ENCODE results near the gene HBA2. TPM values are rescaled to one million over a fixed set of nuclear protein-coding genes. Genes with fewer than 3 reads are reported as not detected.

The HBA2 gene
- total and polyA plus RNA-seq, 2 of the 4 experiments (the other 2 are of a cell fraction) = not detected

DNA sequence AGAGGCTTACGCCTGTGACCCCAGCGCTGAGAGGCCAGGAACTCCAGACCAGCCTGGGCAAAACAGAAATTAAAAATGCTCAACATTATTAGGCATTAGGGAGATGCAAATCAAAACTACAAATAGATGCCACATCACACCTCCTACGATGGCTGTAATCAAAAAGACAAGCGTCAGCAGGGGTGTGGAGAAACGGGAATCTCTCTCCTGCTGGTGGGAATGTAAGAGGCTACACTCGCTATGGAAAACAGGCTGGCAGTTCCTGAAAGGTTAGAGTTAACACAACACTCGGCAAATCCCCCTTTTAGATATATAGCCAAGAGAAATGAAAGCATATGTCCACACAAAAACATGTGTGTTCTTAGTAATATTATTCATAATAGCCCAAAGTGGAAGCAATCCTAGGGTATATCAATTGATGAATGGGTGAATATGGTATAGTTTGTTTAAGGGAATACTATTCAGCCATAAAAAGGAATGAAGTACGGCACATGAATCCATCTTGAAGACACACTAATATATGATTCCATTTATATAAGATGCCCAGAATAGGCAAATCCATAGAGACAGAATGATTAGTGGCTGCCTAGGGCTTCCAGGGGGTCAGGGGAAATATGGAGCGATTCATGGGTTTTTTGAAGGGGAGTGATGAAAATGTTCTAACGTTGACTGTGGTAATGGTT, 32.4 kb upstream of the HBA2 start:
- Histone ChIP-seq H3K9ac (ENCODE audit: low read depth, low read length) (no peak overlapping the region), H3K18ac (ENCODE audit: low read depth, low read length) (no peak overlapping the region), H4K20me1 (ENCODE audit: insufficient read depth, low read length) (no peaks in the 10 kb centered on the region), H3K79me1 (ENCODE audit: low read depth in 1 of 2, low read length in 2 of 2) (peaks cover 5 to 16% of the 10 kb centered on the region in 2 experiments), H2BK15ac (ENCODE audit: low read depth, low read length) (no peak overlapping the region), H3K9me3 (ENCODE audit: control insufficient read depth, insufficient read depth, low read length) (no peaks in the 10 kb centered on the region), H2AFZ (replicated peaks; ENCODE audit: low read length, poor library complexity) (no peak overlapping the region), H3K4me1 (ENCODE audit: control insufficient read depth, insufficient read depth, low read length) (peaks cover 4% of the 10 kb centered on the region; the same call in 1 of the 2 replicates), H3K27ac (ENCODE audit: insufficient read depth, low read length) (no peak overlapping the region), H3K4ac (ENCODE audit: low read depth, low read length) (no peak overlapping the region), H4K5ac (ENCODE audit: low read depth, low read length) (no peak overlapping the region), H4K8ac (ENCODE audit: low read depth in 2 of 2, low read length in 2 of 2) (no peak overlapping the region), H2BK5ac (ENCODE audit: low read depth, low read length, poor library complexity, severe bottlenecking) (no peak overlapping the region), H2AK5ac (ENCODE audit: low read depth, low read length) (no peak overlapping the region), H3K9me1 (ENCODE audit: insufficient read depth, low read length) (peaks cover 4% of the 10 kb centered on the region; the same call in 1 of the 2 replicates), H2AK9ac (replicated peaks; ENCODE audit: low read depth, low read length, poor library complexity) (no peak overlapping the region), H4K91ac (ENCODE audit: insufficient read depth, low read depth, low read length) (no peak overlapping the region), H3K27me3 (ENCODE audit: control insufficient read depth, insufficient read depth, low read length) (no peaks in the 10 kb centered on the region), H3K36me3 (ENCODE audit: control insufficient read depth, insufficient read depth, low read length) (no peaks in the 10 kb centered on the region), H2BK120ac (ENCODE audit: low read depth, low read length) (no peak overlapping the region), H3K14ac (replicated peaks; ENCODE audit: low read depth, low read length) (no peak overlapping the region), H3K23ac (ENCODE audit: low read depth, low read length) (no peak overlapping the region), H3K4me2 (ENCODE audit: low read depth, low read length) (no peak overlapping the region), H3K56ac (ENCODE audit: extremely low read depth, insufficient read depth, low read length) (no peak overlapping the region), H2BK20ac (ENCODE audit: low read depth, low read length) (no peak overlapping the region), H3K4me3 (ENCODE audit: insufficient read depth, low read depth, low read length) (no peak overlapping the region)
- DNase-seq = no peak
- WGBS, 2 experiments (ENCODE audit: extremely low coverage in 2 of 2, insufficient read length in 1 of 2) = 50% methylated on average over 1 of the region's 10 CpGs; no CpG with 5 or more reads in 1 of the 2 experiments
- BruUV-seq (replicated peaks) = no TSS peak
- intact Hi-C loops (cut with micrococcal nuclease) = no loop called here
- ChIA-PET POLR2A (ENCODE audit: unreplicated experiment) (no interaction called here), CTCF (no interaction called here)
- dilution Hi-C loops (cut with HindIII; ENCODE audit: low sequenced_read_pairs, unreplicated experiment) = no loop called here
- in situ Hi-C loops (cut with MboI; ENCODE audit: low sequenced_read_pairs) = no loop called here
- no peak for TF ChIP-seq FOS (IDR thresholded peaks at IDR 0.05; ENCODE audit: low read depth, low read length)
- ATAC-seq (ENCODE audit: low read depth) = no peak
